HG03460 (cell line): ENCODE data around the gene ENO2.

Experiments used
- ATAC-seq: cut with Tn5 transposase; IDR thresholded peaks from one replicate; pipeline ENCODE4 v1.9.1; 2021; ENCODE audit not compliant: unreplicated experiment

ENO2 gene

DNA sequence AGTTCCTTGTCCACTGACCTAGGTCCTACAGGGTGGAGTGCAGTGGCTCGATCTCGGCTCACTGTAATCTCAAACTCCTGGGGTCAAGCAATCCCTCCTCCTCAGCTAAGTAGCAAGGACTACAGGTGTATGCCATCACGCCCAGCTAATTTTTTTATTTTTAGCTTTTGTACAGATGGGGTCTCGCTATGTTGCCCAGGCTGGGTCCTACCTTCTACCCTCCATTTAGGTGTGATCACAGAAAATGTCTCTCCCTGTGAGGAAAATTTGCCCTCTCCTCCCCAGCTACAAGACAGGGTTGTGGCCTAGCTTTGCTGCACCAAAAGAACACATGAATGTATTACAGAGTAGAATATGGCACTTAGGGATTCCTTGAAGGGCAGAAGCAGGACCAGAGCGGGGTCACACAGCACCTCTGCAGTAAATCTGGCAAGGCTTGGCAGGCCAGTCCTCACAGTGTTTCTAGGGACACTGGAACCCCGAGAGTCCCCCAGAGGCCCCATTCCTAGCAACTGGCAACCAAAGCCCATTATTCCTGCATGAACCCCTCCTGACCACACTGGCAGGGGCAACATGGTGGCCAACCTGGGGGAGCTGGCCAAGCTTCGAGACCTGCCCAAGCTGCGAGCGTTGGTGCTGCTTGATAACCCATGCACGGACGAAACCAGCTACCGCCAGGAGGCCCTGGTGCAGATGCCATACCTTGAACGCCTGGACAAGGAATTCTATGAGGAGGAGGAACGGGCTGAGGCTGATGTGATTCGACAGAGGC lies 2.0 kb upstream of the ENO2 start:
- ATAC-seq = no peak

DNA sequence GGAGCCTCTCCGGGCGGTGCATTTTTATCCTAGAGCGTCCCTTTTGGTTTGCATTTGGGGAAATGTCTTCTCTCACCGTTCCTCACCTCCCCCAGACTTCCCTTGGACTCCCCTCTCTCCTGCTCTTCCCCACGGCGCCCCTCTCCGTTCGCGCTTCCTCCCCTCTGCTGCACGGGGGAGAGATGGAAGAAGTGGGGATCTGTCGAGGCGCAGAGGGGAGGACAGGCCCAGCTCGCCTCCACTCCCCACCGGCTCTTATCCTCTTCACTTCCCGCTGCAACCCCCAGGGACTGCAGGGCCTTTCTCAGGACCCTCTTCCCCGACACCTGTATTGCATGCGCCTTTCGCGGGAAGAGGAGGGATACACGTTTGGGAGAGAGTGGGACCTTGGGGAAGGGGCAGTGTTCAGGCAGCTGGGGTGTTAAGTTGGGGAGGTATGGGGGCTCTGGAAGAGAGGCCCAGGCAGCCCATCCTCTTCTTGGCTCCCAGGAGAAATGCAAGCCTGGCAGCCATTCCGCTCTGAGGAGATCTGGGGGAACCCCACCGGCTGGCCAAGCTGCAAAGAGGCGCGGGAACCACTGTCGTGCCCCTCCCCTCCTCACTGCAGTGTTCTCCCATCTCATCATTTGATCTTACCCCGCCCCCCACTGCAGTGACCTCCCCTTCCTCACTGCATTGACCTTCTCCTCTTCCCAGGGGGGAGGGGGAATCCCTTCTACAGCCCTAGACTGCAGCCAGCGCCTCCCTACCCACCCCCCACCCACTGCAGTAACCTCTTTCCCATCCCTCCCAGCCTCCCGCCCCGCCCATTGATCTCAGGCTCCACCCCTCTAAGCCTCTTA lies 788 bp downstream of the ENO2 start:
- peak; percentile 17 for ATAC-seq

DNA sequence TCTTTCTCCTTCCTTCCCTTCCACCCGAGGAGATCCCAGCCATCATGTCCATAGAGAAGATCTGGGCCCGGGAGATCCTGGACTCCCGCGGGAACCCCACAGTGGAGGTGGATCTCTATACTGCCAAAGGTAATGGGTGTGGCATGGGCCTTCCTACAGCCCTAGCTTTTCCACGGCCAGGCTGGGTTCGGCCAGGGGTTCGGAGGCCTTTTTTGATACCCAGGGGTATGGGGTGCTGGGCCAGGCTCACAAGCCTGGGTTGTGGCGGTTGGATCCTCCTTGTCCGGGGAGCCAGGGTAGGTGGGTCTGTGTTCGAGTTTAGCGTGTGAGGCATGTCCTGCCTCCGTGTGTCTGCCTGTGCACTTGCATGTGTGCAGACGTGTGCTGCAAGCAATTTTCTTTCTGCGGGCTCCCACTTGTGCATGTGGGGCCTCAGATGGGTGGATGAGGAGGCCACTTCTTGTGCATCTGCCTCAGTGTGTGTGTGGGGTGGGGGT lies 1.5 kb downstream of the ENO2 start:
- ATAC-seq = no peak

DNA sequence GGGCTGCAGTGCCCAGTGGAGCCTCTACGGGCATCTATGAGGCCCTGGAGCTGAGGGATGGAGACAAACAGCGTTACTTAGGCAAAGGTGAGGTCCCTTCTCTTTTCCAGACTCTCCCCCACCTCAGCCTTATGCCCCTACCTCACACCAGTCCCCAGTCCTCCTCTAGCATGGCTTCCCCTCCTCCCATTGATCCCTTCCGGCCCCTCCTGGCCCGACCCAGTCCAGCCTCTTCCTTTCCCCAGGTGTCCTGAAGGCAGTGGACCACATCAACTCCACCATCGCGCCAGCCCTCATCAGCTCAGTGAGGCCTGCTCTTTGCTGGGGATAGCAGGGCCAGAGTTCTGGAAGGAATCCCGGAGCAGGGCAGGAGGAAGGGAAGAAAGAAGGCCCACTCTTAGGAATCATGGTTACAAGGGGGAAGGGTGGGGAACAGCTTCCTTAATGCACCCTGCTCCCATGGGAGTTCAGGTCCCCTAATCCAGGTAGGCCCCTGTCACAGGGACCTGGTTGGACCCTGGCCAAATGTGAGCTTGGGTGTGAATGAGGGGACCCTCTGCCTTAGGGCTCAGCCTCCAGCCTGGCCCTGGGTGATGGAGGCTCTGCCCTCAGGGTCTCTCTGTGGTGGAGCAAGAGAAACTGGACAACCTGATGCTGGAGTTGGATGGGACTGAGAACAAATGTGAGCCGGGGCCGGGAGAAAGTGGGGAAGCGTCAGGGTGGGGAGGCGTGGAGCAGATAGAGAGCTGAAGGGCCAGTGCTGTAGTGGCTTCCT lies 2.2 kb downstream of the ENO2 start:
- no peak for ATAC-seq

DNA sequence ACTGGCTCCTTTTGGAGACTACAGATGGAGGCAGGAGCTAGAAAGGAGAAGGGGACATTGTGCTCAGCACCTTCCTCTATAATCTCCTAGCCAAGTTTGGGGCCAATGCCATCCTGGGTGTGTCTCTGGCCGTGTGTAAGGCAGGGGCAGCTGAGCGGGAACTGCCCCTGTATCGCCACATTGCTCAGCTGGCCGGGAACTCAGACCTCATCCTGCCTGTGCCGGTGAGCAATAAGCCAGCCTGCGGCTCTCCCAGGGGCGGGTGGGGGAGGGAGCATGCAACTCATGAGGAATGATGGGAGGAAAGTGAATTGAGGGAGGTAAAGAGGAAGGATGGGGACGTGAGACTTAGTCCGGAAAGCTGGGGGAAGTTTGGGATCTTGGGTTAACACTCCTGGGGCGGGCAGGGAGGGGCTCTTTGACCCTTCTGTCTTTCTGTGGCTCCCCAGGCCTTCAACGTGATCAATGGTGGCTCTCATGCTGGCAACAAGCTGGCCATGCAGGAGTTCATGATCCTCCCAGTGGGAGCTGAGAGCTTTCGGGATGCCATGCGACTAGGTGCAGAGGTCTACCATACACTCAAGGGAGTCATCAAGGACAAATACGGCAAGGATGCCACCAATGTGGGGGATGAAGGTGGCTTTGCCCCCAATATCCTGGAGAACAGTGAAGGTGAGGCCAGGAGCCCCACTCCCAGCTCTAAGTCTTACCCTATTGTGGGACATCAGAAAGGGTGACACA lies 3.3 kb downstream of the ENO2 start:
- no peak for ATAC-seq

DNA sequence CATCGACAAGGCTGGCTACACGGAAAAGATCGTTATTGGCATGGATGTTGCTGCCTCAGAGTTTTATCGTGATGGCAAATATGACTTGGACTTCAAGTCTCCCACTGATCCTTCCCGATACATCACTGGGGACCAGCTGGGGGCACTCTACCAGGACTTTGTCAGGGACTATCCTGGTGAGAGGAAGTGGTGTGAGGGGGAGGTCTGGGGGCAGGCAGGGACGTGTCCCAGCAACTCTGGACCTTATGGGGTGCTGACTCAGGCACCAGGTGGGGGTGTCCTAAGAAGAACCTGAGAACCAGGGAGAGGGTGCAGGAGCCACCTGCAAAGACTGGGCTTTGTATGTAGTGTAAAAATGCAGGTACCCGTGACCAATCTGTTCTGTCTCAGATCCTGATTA lies 5.2 kb downstream of the ENO2 start:
- ATAC-seq = no peak

DNA sequence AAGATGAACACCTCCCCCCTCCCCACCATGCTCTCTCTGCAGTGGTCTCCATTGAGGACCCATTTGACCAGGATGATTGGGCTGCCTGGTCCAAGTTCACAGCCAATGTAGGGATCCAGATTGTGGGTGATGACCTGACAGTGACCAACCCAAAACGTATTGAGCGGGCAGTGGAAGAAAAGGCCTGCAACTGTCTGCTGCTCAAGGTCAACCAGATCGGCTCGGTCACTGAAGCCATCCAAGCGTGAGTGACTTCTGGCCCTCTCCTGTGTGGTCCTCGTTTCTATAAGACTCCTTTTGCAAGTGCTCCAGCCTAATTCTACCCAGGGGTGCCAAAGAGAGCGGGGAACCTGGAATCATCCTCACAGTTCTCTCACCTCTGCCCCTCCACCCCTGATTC lies 7.2 kb downstream of the ENO2 start:
- ATAC-seq = no peak

DNA sequence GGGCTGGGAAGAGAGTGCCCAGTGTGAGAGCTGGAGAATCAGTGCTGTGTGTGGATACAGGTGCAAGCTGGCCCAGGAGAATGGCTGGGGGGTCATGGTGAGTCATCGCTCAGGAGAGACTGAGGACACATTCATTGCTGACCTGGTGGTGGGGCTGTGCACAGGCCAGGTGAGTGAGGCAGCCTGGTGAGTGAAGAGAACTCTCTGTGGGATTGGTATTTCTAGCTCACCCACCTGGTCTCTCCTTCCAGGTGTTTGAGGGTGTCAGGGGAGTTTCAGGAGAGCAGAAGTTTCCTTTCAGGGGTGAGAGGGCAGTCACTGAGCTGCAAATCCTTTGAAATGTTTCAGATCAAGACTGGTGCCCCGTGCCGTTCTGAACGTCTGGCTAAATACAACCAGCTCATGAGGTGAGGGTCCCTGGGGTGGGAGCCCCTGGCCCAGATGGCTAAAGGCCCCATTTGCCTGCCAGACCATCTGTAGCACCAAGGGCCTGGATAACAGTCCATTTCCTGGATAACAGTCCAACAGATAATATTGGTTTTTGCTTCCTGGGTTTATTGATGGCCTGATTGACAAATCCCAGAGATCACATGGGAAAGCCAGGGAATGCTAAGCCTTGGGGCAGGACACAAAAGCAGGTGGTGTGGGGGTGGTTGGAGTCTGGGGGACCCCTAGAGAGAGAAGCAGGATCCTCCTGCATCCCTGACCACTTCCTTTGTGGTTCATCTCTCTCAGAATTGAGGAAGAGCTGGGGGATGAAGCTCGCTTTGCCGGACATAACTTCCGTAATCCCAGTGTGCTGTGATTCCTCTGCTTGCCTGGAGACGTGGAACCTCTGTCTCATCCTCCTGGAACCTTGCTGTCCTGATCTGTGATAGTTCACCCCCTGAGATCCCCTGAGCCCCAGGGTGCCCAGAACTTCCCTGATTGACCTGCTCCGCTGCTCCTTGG lies 7.9 kb downstream of the ENO2 start:
- no peak for ATAC-seq

DNA sequence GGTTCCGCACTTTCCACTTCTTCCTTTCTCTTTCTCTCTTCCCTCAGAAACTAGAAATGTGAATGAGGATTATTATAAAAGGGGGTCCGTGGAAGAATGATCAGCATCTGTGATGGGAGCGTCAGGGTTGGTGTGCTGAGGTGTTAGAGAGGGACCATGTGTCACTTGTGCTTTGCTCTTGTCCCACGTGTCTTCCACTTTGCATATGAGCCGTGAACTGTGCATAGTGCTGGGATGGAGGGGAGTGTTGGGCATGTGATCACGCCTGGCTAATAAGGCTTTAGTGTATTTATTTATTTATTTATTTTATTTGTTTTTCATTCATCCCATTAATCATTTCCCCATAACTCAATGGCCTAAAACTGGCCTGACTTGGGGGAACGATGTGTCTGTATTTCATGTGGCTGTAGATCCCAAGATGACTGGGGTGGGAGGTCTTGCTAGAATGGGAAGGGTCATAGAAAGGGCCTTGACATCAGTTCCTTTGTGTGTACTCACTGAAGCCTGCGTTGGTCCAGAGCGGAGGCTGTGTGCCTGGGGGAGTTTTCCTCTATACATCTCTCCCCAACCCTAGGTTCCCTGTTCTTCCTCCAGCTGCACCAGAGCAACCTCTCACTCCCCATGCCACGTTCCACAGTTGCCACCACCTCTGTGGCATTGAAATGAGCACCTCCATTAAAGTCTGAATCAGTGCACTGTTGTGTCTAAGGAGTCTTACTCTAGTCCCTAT lies 8.8 kb downstream of the ENO2 start:
- no peak for ATAC-seq

DNA sequence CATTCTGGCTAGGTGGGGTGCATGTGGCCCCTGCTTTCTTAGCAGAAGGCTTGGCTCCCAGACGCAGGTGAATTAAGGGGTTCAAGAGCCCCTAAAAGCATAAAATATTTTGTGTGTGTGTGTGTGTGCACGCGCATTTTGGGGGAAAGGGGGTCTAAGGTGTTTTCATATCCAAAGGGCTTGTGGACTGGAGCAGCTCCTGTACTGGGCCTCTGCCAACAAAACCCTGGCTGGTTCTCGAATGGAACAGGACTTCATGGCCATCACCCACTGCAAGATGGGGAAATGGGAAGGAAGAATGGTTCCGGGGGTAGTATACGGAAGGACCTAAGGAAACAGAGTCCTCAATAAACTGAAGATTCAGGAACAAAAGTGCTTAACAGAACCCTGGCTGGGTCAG lies 9.5 kb downstream of the ENO2 start:
- no peak for ATAC-seq

DNA sequence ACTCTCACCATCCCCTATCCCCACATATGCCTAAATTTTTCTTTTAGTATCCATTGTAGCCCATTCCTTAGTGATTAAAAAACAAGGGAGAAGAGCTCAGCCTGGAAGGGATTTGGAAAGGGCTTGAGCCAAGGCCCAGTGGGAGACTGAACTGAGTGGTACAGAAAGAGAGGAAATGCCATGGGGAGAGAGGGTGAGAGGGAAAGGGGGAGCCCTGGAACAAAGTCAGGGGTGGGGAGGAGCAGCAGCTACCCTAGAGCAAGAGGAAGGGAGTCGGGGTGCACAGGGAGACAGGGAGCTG lies 10.8 kb downstream of the ENO2 start:
- no peak for ATAC-seq

DNA sequence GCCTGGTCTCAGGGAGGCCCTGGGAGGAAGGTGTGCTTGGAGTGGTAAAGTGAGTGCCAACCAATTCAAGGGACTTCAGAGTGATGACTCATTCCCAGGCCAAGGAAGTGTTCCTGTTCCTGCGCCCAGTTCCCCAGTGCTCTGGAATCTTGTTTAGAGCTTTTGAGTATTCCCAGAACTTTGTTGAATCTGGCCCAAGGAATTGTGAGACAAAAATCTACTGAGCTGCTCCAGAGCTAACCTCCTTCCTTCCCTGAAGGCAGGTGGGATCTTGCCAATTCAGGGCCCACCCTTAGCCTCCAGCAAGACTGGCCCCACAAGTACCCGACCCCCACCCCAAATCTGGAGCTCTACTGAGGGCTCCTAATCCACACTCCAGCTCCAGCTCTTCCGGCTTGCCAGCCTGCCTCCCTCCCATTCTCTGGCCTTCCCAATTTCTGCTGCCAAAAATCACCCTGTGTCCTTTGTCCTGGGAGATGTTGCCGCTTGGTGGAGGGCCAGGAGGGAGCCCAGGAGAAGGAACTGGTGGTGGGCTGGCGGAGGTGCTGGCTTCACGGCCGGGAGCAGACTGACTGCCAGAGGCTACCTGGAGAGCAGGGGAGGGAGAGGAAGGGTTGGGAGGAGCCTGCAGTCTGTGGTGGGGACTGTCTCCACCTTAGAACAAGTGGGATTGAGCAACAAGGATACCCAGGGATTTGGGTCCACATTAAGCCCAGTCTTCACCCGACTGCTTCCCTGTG lies 11.3 kb downstream of the ENO2 start:
- ATAC-seq = no peak

DNA sequence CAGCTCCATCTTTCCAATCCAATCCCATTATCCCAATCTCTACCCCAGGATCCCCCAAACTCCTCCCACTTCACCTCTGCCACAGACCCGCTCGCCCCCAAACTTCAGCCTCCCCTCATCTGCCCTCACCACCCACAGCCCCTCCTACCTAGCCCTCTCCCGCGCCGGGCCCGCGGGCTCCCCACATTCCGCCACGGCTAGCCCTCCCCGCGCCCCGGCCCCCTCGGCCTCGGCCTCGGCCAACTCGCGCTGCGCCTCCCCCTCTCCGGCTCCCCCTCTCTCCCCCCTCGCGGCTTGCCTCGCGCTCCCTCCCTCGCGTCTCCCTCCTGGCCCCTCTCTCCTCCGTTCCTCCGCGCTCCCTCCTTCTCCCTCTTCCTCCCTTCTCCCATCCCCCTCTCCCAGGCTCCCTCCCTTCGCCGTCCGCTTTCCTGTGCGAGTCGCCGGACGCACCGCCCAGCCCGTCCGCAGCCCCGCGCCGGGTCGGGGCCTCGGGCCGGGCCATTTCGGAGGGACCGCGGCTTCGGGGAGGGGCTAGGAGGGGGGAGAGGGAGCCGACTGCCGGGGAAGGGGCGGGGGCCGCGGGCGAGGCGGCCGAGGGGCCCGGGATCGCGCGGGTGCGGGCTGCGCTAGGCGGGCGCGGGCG lies 13.1 kb downstream of the ENO2 start, which contains the start of gene ATN1:
Gene ATN1 (plus strand): TSS at position 581 of the 643 bp plus-strand sequence. CDS start 6,043 bp downstream, outside the sequence.
- no peak for ATAC-seq

DNA sequence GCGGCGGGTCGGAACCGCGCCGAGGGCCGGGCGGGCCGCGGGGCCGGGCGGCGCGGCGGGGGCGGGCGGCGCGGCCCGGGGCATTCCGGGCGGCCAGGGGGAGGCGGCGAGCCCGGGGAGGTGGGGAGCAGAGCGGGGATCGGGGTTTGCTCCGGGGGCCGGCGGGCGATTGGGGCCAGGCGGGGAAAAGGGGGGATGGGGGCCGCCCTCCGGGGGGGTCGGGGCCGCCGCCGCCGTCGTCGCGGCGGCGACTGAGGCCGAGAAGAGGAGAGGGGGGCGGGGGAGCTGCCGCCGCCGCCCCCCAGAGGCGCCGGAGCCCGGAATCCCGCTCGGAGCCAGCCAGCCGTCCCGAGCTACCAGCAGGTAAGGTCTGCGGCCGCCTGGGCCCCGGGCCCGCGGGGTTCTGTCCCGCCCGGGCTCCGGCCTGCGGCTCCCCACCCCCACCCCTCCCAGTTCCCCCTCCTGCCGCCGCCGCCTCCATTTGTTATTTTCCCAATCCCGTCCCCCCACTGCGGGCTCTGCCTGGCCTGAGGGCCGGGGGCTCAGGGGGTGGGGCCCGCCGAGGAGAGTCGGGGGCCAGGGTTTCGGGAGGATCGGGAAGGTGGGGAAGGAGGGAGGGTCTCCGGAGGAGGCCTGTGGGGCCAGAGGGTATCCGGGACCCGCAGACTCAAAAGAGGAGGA lies 13.8 kb downstream of the ENO2 start:
- no peak for ATAC-seq

DNA sequence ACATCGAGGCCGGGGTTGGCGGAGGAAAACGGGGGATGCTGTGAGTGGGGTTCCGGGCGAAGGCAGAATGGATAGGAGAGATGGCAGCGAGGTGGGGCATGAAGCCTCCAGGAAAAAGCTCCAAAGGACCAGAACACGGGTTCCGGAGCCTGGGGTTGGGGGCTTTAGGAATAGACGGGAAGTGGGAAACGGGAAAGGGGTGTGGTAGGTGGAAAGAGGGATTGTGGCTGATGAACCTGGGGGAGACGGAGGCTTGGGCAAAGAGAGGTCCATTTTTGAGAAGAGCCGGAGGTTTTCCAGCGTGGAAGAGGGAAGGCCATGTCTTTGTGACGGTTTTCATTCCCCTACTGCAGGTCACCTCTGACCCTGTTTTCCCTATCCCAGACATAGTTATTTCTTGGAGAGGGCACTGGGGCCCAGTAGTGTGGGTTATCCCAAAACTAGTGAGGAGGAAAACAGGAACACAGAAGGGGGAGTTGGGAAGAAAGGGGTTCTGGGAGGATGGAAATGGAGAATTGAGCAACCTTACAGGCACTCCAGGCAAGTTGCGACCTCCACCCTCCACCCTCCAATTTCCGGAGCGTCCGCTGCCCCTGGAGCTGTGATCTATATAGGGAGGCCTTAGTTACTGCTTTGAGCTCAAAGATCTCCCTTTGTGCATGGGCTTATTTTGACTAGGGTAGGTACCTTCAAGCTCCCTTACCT lies 14.5 kb downstream of the ENO2 start:
- no peak for ATAC-seq
